Suprapubic skin (tissue), 4 donors: ENCODE measurements around the gene KRT85. TPM values are rescaled to one million over a fixed set of nuclear protein-coding genes. Genes with fewer than 3 reads are reported as not detected.
"Not testable (repeated sequence)": the region's sequence is repeated elsewhere in the genome, so short reads cannot be mapped to it uniquely, and the experiment has no call there.

ENCODE experiments used
- DNase-seq, 2 donors: peaks; one replicate each; pipeline ENCODE4 v3.0.0-alpha.2; 2019; ENCODE audit warnings: low spot score in 2 of 2
- H3K27ac ChIP-seq: fragments of 200-600 bp; sonication (generic); one replicate; pipeline ENCODE4 v1.5.1; 2019
- H3K27me3 ChIP-seq: fragments of 200-600 bp; sonication (generic); one replicate; pipeline ENCODE4 v1.5.1; 2019
- H3K36me3 ChIP-seq: fragments of 200-600 bp; sonication (generic); one replicate; pipeline ENCODE4 v1.5.1; 2019
- H3K4me1 ChIP-seq: fragments of 200-600 bp; sonication (generic); one replicate; pipeline ENCODE4 v1.5.1; 2019
- H3K4me3 ChIP-seq: fragments of 200-600 bp; sonication (generic); one replicate; pipeline ENCODE4 v1.5.1; 2019; ENCODE audit warnings: mild to moderate bottlenecking
- H3K9me3 ChIP-seq: fragments of 200-600 bp; sonication (generic); one replicate; pipeline ENCODE4 v1.5.1; 2019
- EP300 ChIP-seq: sonication (generic); formaldehyde crosslinking; IDR thresholded peaks from one replicate; pipeline ENCODE4 v1.6.1; 2017; ENCODE audit warnings: antibody characterized with exemption
- POLR2A ChIP-seq, 2 donors: fragments of 450-650 bp; IDR thresholded peaks; one replicate each; pipeline ENCODE4 v1.6.1; 2017; ENCODE audit warnings: antibody characterized with exemption in 2 of 2, mild to moderate bottlenecking in 2 of 2, moderate library complexity in 2 of 2
- POLR2AphosphoS5 ChIP-seq, 3 donors: sonication (generic); formaldehyde crosslinking; IDR thresholded peaks; one replicate each; pipeline ENCODE4 v1.6.1; 2017; ENCODE audit warnings: antibody characterized with exemption in 3 of 3
- WGBS: methylation state at CpG from one replicate; pipeline ENCODE4 v1.1.5; 2018; 5-methylcytosine and 5-hydroxymethylcytosine counted together
- total RNA-seq, 4 donors: library from RNA; depleted of rRNA; stranded (reverse); fragments of >200 nt; gene quantifications; one replicate each; pipeline ENCODE4 v1.1.0, GENCODE V29; 2016
- TF ChIP-seq, protein P1 (sequence below), 2 donors: fragments of 200-600 bp in 1 of 2; fragments of 450-650 bp in 1 of 2; sonication (generic) in 1 of 2; IDR thresholded peaks; one replicate each; pipeline ENCODE4 v1.5.1; 2016 to 2019; ENCODE audit warnings: antibody characterized with exemption in 2 of 2, mild to moderate bottlenecking in 1 of 2, moderate library complexity in 1 of 2

KRT85 gene
- total RNA-seq, 4 donors from 2014 or later, result 4.2 to 766 (median 96.1) TPM

DNA sequence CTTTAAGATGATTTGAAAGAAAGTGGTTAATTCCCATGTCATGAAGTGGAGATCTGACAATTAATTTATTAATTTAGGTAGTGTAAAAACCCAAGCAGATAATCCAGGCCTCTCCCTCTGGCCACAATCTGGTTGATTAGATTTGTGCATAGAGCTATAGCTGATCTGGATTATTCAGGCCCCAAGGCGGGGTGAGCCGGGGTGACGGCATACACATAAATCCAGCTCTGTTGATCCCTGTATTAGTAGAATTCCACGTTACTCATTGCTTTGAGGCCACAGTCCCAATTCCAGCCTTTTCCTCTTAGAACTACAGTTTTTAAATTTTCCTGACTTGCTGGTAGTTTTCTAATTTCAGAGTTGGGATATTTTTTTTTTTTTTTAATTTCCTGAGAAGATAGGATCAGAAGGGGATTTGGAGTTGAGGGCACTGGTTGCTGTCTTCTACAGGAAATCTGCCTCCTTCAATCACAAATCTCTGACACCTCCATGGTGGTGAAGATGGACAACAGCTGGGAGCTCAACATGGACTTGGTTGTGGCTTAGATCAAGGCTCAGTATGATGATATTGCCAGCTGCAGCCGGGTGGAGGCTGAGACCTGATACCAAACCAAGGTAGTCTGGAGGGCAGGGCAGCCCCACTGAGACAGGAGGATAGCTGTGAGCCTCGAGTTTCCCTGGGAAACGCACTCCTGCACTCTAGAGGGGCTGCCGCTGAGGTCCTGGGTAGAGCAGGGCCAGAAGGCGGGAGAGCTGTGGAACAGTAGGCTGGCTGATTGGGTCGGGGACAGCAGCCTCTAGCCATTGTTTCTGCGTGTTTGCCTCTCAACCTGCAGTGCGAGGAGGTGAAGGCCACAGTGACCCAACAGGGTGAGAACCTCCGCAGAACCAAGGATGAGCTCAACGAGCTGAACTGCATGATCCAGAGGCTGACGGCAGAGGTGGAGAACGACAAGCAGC is 19.4 kb downstream of the KRT85 start:
- no peak overlapping the region for H3K27ac ChIP-seq
- peaks cover 3% of the 10 kb centered on the region for H3K27me3 ChIP-seq
- TF ChIP-seq, protein P1, sequence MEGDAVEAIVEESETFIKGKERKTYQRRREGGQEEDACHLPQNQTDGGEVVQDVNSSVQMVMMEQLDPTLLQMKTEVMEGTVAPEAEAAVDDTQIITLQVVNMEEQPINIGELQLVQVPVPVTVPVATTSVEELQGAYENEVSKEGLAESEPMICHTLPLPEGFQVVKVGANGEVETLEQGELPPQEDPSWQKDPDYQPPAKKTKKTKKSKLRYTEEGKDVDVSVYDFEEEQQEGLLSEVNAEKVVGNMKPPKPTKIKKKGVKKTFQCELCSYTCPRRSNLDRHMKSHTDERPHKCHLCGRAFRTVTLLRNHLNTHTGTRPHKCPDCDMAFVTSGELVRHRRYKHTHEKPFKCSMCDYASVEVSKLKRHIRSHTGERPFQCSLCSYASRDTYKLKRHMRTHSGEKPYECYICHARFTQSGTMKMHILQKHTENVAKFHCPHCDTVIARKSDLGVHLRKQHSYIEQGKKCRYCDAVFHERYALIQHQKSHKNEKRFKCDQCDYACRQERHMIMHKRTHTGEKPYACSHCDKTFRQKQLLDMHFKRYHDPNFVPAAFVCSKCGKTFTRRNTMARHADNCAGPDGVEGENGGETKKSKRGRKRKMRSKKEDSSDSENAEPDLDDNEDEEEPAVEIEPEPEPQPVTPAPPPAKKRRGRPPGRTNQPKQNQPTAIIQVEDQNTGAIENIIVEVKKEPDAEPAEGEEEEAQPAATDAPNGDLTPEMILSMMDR (IDR thresholded peaks at IDR 0.05), result no peak
- TF ChIP-seq POLR2A (IDR thresholded peaks at IDR 0.05) (no peak), EP300 (no peak), POLR2AphosphoS5 (IDR thresholded peaks at IDR 0.05) (no peak)
- WGBS, result 75% methylated on average over 13 of the region's 16 CpGs
- no peak overlapping the region for H3K4me3 ChIP-seq
- H3K9me3 ChIP-seq, result no peaks in the 10 kb centered on the region
- no peak for DNase-seq
- H3K4me1 ChIP-seq, result peaks cover 17% of the 10 kb centered on the region
- no peaks in the 10 kb centered on the region for H3K36me3 ChIP-seq

DNA sequence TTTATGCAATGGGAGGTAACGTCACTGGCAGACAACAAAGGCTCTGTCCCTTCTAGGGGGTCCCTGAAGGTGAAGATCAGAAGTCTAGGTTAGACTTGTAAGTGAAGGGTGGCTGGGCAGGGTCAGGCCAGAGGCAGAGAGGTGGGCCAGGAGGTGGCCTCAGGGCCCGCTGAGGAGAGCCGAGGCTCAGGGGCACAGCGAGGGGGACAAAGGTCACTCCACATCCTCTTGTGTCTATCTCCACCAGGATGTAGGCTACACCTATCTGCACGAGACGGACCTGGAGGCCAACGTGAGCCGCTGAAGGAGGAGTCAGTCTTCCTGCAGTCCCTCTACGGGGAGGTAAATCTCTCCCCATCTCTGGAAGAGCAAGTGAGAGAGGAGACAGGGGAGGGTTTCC is 20.3 kb downstream of the KRT85 start:
- Histone ChIP-seq H3K27ac (peak overlapping the region; percentile 47), H3K36me3 (no peaks in the 10 kb centered on the region), H3K27me3 (peaks cover 5% of the 10 kb centered on the region), H3K4me1 (peaks cover 17% of the 10 kb centered on the region), H3K9me3 (no peaks in the 10 kb centered on the region), H3K4me3 (no peak overlapping the region)
- TF ChIP-seq POLR2A (IDR thresholded peaks at IDR 0.05), result no peak
- TF ChIP-seq POLR2AphosphoS5 (IDR thresholded peaks at IDR 0.05), result no peak
- TF ChIP-seq, protein P1 (IDR thresholded peaks at IDR 0.05), result no peak
- TF ChIP-seq EP300, result no peak
- WGBS, result 90% methylated on average over 8 of the region's 9 CpGs
- DNase-seq, result no peak

DNA sequence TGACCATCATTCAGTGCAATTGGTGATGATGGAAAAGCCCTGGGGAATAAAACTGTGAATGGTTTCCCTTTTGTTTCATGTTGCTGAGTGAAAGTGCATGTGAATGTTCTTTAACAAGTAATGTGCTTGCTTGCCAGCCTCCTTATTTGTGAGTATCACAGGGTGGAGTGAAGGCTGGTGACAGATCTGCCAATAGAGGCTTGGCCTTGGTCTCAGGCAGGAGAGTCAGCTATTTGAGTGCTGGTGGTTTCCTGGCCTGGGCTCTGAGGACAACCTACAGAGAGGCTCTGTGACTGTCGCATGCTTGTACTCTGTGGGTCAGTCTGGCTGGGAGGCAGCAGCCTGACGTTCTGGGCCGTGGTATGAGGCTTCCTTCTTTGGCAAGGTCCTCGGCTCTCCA is 20.7 kb downstream of the KRT85 start:
- H3K36me3 ChIP-seq, result no peaks in the 10 kb centered on the region
- H3K4me1 ChIP-seq, result peaks cover 14% of the 10 kb centered on the region
- TF ChIP-seq EP300 (no peak), POLR2AphosphoS5 (IDR thresholded peaks at IDR 0.05) (no peak), POLR2A (IDR thresholded peaks at IDR 0.05) (no peak)
- TF ChIP-seq, protein P1 (IDR thresholded peaks at IDR 0.05), result no peak
- no peak for DNase-seq
- WGBS, result 17% methylated on average over 2 of the region's 4 CpGs
- peak overlapping the region; percentile 47 for H3K27ac ChIP-seq
- no peak overlapping the region for H3K4me3 ChIP-seq
- H3K9me3 ChIP-seq, result no peaks in the 10 kb centered on the region
- H3K27me3 ChIP-seq, result peaks cover 5% of the 10 kb centered on the region

DNA sequence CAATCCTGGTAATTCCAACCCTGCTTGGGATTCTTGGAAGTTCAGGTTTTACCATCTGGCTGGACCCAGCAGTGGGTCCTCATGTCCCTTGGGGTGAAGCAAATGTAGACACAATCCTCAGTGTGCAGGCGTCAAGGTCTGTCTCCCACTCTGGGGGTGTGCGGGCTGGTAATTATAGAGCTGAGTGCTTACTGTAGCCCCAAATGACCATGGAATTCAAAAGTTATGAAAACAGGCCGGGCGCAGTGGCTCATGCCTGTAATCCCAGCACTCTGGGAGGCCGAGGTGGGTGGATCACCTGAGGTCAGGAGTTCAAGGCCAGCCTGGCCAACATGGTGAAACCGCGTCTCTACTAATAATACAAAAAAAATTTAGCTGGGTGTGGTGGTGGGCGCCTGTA is 22.2 kb downstream of the KRT85 start:
- not testable (repeated sequence) for H3K27ac ChIP-seq, DNase-seq, H3K4me3 ChIP-seq, H3K36me3 ChIP-seq, H3K27me3 ChIP-seq, H3K9me3 ChIP-seq
- 90% methylated on average over 8 of the region's 8 CpGs for WGBS
- peaks cover 11% of the 10 kb centered on the region for H3K4me1 ChIP-seq

DNA sequence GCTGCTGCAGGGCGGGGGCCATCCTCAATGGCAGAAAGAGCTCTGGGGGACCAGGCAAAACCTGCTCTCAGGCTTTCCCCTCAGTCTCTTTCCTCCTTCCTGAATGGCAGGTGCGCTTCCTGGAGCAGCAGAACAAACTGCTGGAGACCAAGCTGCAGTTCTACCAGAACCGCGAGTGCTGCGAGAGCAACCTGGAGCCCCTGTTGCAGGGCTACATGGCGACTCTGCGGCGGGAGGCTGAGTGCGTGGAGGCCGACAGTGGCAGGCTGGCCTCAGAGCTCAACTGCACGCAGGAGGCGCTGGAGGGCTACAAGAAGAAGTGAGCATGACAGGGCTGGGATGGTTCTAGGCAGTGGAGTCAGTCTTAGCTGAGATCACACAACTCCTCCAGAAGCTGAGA is 23.2 kb downstream of the KRT85 start:
- WGBS, result 94% methylated on average over 5 of the region's 12 CpGs
- Histone ChIP-seq H3K9me3 (no peaks in the 10 kb centered on the region), H3K27me3 (peaks cover 8% of the 10 kb centered on the region), H3K4me1 (peaks cover 18% of the 10 kb centered on the region), H3K27ac (no peak overlapping the region), H3K4me3 (no peak overlapping the region), H3K36me3 (no peaks in the 10 kb centered on the region)
- no peak for TF ChIP-seq POLR2AphosphoS5 (IDR thresholded peaks at IDR 0.05)
- TF ChIP-seq, protein P1 (IDR thresholded peaks at IDR 0.05), result no peak
- no peak for TF ChIP-seq POLR2A (IDR thresholded peaks at IDR 0.05)
- TF ChIP-seq EP300, result no peak
- no peak for DNase-seq
